Measurements from ENCODE around the gene SLC41A3.

The SLC41A3 gene

DNA sequence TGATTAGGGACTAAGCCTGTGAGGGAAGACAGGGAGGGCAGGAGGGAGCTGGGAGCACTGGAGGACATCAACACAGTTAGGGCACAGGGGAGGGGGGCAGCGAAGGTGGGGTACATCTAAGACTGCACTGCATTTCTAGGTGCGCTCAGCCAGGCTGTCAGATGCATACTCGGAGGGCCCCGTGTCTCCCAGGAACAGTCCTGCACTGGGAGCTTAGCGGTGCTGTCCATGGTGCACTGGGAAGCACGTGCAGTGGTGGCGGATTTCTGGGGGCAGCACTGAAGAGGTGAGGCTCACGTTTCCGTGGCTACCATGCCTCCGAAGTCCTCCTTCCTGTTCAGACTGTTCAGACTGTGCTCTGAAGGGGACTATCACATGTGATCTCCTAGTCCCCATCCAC is 60.5 kb downstream of the SLC41A3 start:
- DNase-seq (ENCODE audit: low read depth), result no peak

DNA sequence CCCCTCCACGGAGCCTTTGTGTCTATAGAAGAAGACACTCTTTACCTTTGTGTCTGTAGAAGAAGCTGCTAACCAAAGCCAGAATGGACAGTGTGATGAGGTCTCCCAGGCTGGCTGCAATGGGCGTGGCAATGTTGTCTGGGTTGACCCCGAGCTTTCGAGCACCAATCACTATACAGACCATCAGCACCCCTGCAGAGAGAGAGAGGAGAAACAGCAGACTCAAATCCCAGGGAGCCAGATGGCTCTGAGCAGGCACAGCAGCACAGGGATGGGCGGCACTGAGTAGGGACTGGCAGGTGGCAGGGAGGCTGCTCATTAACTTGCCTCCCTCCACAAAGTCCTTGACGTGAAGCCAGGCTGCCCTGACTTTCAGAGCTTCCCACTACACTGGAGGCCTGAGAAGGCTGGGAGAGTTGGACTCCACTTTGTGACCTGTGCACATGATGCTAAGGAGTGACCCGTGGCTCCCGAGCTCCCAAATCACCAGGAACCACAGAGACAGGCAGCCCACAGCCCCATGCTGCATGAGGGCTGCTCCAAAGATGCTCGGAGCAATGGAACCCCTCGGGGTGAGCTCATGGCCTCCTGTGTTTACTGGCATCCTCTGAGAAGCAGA is 61.1 kb downstream of the SLC41A3 start:
- H3K4me3 ChIP-seq (ENCODE audit: low read depth, low read length), result no peak overlapping the region
- no peak for DNase-seq (ENCODE audit: low read depth)
- TF ChIP-seq, protein P1, sequence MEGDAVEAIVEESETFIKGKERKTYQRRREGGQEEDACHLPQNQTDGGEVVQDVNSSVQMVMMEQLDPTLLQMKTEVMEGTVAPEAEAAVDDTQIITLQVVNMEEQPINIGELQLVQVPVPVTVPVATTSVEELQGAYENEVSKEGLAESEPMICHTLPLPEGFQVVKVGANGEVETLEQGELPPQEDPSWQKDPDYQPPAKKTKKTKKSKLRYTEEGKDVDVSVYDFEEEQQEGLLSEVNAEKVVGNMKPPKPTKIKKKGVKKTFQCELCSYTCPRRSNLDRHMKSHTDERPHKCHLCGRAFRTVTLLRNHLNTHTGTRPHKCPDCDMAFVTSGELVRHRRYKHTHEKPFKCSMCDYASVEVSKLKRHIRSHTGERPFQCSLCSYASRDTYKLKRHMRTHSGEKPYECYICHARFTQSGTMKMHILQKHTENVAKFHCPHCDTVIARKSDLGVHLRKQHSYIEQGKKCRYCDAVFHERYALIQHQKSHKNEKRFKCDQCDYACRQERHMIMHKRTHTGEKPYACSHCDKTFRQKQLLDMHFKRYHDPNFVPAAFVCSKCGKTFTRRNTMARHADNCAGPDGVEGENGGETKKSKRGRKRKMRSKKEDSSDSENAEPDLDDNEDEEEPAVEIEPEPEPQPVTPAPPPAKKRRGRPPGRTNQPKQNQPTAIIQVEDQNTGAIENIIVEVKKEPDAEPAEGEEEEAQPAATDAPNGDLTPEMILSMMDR (IDR thresholded peaks at IDR 0.05; ENCODE audit: control insufficient read depth, extremely low read depth, insufficient read depth), result no peak

More for the DNA sequence above, 60.5 kb downstream of the SLC41A3 start:
- TF ChIP-seq, protein P1 (IDR thresholded peaks at IDR 0.05; ENCODE audit: control insufficient read depth, extremely low read depth, insufficient read depth), result no peak
- H3K4me3 ChIP-seq (ENCODE audit: low read depth, low read length), result no peak overlapping the region

DNA sequence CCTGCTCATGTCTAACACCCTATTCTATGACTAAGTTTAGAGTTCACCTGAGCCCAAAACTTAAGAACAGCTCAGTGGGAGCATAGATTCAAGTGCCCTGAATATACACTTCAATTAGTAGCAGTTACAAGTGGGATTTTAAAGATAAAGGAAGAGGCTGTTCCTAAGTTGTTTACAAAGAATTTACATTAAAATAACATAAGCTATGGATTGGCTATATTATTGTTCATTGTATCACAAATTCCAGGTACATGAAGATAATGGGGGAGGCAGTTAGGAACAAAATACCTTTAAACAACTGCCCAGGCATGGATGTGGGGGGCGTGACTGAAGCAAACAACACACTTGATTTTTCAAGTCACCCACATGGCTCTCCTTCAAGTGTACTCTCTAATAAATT is 62.2 kb downstream of the SLC41A3 start:
- no peak overlapping the region for H3K4me3 ChIP-seq (ENCODE audit: low read depth, low read length)
- TF ChIP-seq, protein P1 (IDR thresholded peaks at IDR 0.05; ENCODE audit: control insufficient read depth, extremely low read depth, insufficient read depth), result no peak
- no peak for DNase-seq (ENCODE audit: low read depth)

DNA sequence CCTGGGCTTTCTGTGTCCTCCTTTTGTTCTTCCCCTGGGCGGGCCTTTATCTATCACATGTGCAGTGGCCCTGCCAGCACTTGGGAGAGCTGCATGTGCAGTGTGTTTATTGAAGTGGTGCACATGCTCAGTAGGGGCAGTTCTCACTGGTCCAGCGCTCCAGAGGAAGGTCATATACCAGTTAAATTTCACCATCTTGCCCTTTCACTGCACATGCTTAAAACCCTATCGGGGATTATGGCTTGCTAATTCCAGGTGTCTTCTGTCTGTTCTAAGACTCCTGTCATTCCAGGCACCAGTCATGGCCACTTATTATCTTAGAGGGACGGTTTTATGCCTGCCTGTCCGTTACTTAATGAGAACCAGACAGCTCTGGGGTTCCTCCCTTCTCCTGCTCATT is 62.7 kb downstream of the SLC41A3 start:
- TF ChIP-seq, protein P1 (IDR thresholded peaks at IDR 0.05; ENCODE audit: control insufficient read depth, extremely low read depth, insufficient read depth), result no peak
- DNase-seq (ENCODE audit: low read depth), result no peak
- no peak overlapping the region for H3K4me3 ChIP-seq (ENCODE audit: low read depth, low read length)

DNA sequence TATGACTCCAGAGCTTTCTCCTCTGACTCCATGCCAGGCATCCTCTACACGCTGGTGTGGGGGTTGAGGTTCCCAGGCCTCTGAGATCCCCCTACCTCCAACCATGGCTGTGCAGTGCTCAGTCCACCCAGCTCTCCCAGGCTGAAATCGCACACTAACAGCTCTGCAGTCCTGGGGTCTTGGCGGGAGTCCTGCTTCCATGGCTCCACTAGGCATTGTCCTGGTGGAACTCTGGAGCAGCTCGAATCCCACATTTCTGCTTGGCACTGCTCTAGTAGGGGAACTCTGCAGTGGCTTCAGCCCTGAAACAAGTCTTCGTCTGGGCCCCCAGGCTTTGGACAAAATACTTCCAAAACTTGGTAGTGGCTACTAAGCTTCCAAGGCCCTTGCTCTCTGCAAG is 64.2 kb downstream of the SLC41A3 start:
- TF ChIP-seq, protein P1 (IDR thresholded peaks at IDR 0.05; ENCODE audit: control insufficient read depth, extremely low read depth, insufficient read depth), result no peak
- no peak overlapping the region for H3K4me3 ChIP-seq (ENCODE audit: low read depth, low read length)
- no peak for DNase-seq (ENCODE audit: low read depth)

DNA sequence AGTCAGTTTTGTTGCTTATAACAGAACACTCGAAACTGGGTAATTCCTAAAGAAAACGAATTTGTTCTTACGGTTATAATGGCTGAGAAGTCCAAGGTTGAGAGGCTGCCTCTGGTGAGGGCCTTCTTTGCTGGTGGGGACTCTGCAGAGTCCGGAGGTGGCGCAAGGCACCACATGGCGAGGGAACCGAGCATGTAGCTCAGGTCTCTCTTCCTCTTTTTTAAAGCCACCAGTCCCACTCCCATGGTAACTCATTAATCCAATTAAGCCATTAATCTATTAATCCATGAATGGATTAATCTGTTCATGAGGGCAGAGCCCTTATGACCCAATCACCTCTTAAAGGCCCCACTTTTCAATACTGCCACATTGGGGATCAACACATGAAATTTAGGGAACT is 64.9 kb downstream of the SLC41A3 start:
- TF ChIP-seq, protein P1 (IDR thresholded peaks at IDR 0.05; ENCODE audit: control insufficient read depth, extremely low read depth, insufficient read depth), result no peak
- H3K4me3 ChIP-seq (ENCODE audit: low read depth, low read length), result no peak overlapping the region
- DNase-seq (ENCODE audit: low read depth), result no peak

DNA sequence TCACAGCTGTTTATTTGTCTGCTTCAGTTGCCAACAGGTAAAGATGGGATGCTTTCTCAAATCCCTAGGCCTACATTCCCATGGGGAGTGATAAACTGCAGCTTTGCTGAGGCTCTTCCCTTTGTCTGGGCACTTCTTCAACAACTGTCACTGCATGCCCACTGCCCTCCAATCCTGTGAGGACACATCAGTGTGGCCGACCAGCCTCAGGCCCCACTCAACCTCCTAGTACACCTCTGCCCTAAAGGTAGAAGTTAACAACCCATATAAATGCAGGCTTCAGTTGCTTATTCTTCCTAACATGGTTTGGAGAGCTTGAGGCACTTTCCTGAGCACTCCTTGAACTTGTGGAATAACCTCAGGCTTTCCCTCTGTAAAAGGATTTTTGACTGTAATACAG is 65.4 kb downstream of the SLC41A3 start:
- H3K4me3 ChIP-seq (ENCODE audit: low read depth, low read length), result no peak overlapping the region
- TF ChIP-seq, protein P1 (IDR thresholded peaks at IDR 0.05; ENCODE audit: control insufficient read depth, extremely low read depth, insufficient read depth), result no peak
- no peak for DNase-seq (ENCODE audit: low read depth)

All from LNCaP clone FGC (cell line).